ENCODE data around the gene BBS2.

The BBS2 gene

GRCh38 chr16:56547120-56547948, 27.5 kb upstream of the BBS2 start:
- Histone ChIP-seq H3K4me3 (no peak overlapping the region), H3K36me3 (replicated peaks) (no peaks in the 10 kb centered on the region)

GRCh38 chr16:56542039-56542438, 22.2 kb upstream of the BBS2 start:
- H3K36me3 ChIP-seq (replicated peaks) = no peaks in the 10 kb centered on the region
- H3K9me3 ChIP-seq = no peaks in the 10 kb centered on the region
- in situ Hi-C loops (cut with MboI; ENCODE audit: low sequenced_read_pairs) = loop anchor here (25.0 kb wide), 1 partner anchor 105 kb away; the partner anchor contains the start of gene AMFR
- peaks cover 3% of the 10 kb centered on the region for H3K4me1 ChIP-seq
- no peak overlapping the region for H3K4me3 ChIP-seq
- peaks cover 1% of the 10 kb centered on the region; the same call in 1 of the 2 replicates for H3K27me3 ChIP-seq (ENCODE audit: low read depth)
- no peak for DNase-seq (ENCODE audit: low spot score in 2 of 2)

More at GRCh38 chr16:56547120-56547948, 27.5 kb upstream of the BBS2 start:
- Histone ChIP-seq H3K4me1 (peaks cover 13% of the 10 kb centered on the region), H3K9me3 (no peaks in the 10 kb centered on the region), H3K27me3 (ENCODE audit: low read depth) (no peaks in the 10 kb centered on the region)
- DNase-seq (ENCODE audit: low spot score in 2 of 2) = peak; percentile 60 to 62
- in situ Hi-C loops (cut with MboI; ENCODE audit: low sequenced_read_pairs) = loop anchor here (25.0 kb wide), 1 partner anchor 110 kb away; the partner anchor contains the start of gene AMFR

GRCh38 chr16:56539656-56540055, 19.8 kb upstream of the BBS2 start:
- H3K9me3 ChIP-seq = no peaks in the 10 kb centered on the region
- no peaks in the 10 kb centered on the region for H3K36me3 ChIP-seq (replicated peaks)
- H3K4me1 ChIP-seq = no peaks in the 10 kb centered on the region
- H3K4me3 ChIP-seq = no peak overlapping the region
- in situ Hi-C loops (cut with MboI; ENCODE audit: low sequenced_read_pairs) = loop anchor here (25.0 kb wide), 1 partner anchor 102 kb away; the partner anchor contains the start of gene AMFR
- no peak for DNase-seq (ENCODE audit: low spot score in 2 of 2)
- H3K27me3 ChIP-seq (ENCODE audit: low read depth) = peaks cover 3% of the 10 kb centered on the region; the same call in 1 of the 2 replicates

- Histone ChIP-seq H3K9me3 (no peaks in the 10 kb centered on the region), H3K4me3 (no peak overlapping the region), H3K27me3 (ENCODE audit: low read depth) (peaks cover 5% of the 10 kb centered on the region), H3K4me1 (no peaks in the 10 kb centered on the region), H3K36me3 (replicated peaks) (no peaks in the 10 kb centered on the region)
- in situ Hi-C loops (cut with MboI; ENCODE audit: low sequenced_read_pairs) = loop anchor here (25.0 kb wide), 1 partner anchor 101 kb away; the partner anchor contains the start of gene AMFR
- DNase-seq (ENCODE audit: low spot score in 2 of 2) = no peak
Observed at GRCh38 chr16:56538331-56538730, 18.5 kb upstream of the BBS2 start.

- no peak for DNase-seq (ENCODE audit: low spot score in 2 of 2)
- in situ Hi-C loops (cut with MboI; ENCODE audit: low sequenced_read_pairs) = loop anchor here (25.0 kb wide), 1 partner anchor 98 kb away; the partner anchor contains the start of gene AMFR
- H3K9me3 ChIP-seq = no peaks in the 10 kb centered on the region
- H3K27me3 ChIP-seq (ENCODE audit: low read depth) = peaks cover 6% of the 10 kb centered on the region
- no peak overlapping the region for H3K4me3 ChIP-seq
- no peaks in the 10 kb centered on the region for H3K36me3 ChIP-seq (replicated peaks)
- no peaks in the 10 kb centered on the region for H3K4me1 ChIP-seq
Observed at GRCh38 chr16:56534847-56535383, 15.1 kb upstream of the BBS2 start.

- Histone ChIP-seq H3K27me3 (ENCODE audit: low read depth) (peaks cover 10% of the 10 kb centered on the region), H3K4me1 (no peaks in the 10 kb centered on the region), H3K9me3 (no peaks in the 10 kb centered on the region), H3K4me3 (no peak overlapping the region), H3K36me3 (replicated peaks) (no peaks in the 10 kb centered on the region)
- in situ Hi-C loops (cut with MboI; ENCODE audit: low sequenced_read_pairs) = loop anchor here (25.0 kb wide), 1 partner anchor 95 kb away; the partner anchor contains the start of gene AMFR
- peak in 1 of 2 experiments; percentile 19 for DNase-seq (ENCODE audit: low spot score in 2 of 2)
Observed at GRCh38 chr16:56532714-56533113, 12.9 kb upstream of the BBS2 start.

GRCh38 chr16:56530872-56531271, 11.0 kb upstream of the BBS2 start:
- peaks cover 6% of the 10 kb centered on the region for H3K27me3 ChIP-seq (ENCODE audit: low read depth)
- no peaks in the 10 kb centered on the region for H3K9me3 ChIP-seq

GRCh38 chr16:56525236-56525635, 5.4 kb upstream of the BBS2 start:
- no peaks in the 10 kb centered on the region for H3K9me3 ChIP-seq
- no peak for DNase-seq (ENCODE audit: low spot score in 2 of 2)
- in situ Hi-C loops (cut with MboI; ENCODE audit: low sequenced_read_pairs) = loop anchor here (25.0 kb wide), 1 partner anchor 88 kb away; the partner anchor contains the start of gene AMFR
- H3K4me1 ChIP-seq = peaks cover 2% of the 10 kb centered on the region
- H3K4me3 ChIP-seq = no peak overlapping the region
- H3K36me3 ChIP-seq (replicated peaks) = no peaks in the 10 kb centered on the region
- H3K27me3 ChIP-seq (ENCODE audit: low read depth) = peaks cover 4% of the 10 kb centered on the region; the same call in 1 of the 2 replicates

More at GRCh38 chr16:56530872-56531271, 11.0 kb upstream of the BBS2 start:
- no peak for DNase-seq (ENCODE audit: low spot score in 2 of 2)
- Histone ChIP-seq H3K4me1 (no peaks in the 10 kb centered on the region), H3K4me3 (no peak overlapping the region), H3K36me3 (replicated peaks) (no peaks in the 10 kb centered on the region)
- in situ Hi-C loops (cut with MboI; ENCODE audit: low sequenced_read_pairs) = loop anchor here (25.0 kb wide), 1 partner anchor 94 kb away; the partner anchor contains the start of gene AMFR

- peaks cover 9% of the 10 kb centered on the region for H3K4me1 ChIP-seq
- H3K36me3 ChIP-seq (replicated peaks) = no peaks in the 10 kb centered on the region
- in situ Hi-C loops (cut with MboI; ENCODE audit: low sequenced_read_pairs) = no loop called here
- H3K4me3 ChIP-seq = peak overlapping the region; percentile 92
- no peaks in the 10 kb centered on the region for H3K9me3 ChIP-seq
- DNase-seq (ENCODE audit: low spot score in 2 of 2) = no peak
- H3K27me3 ChIP-seq (ENCODE audit: low read depth) = no peaks in the 10 kb centered on the region
Observed at GRCh38 chr16:56520251-56520577, 390 bp upstream of the BBS2 start.

GRCh38 chr16:56518425-56518824, 1.4 kb downstream of the BBS2 start:
- DNase-seq (ENCODE audit: low spot score in 2 of 2) = no peak

GRCh38 chr16:56517206-56517605, 2.6 kb downstream of the BBS2 start:
- H3K36me3 ChIP-seq (replicated peaks) = no peaks in the 10 kb centered on the region
- no peak overlapping the region for H3K4me3 ChIP-seq
- H3K27me3 ChIP-seq (ENCODE audit: low read depth) = no peaks in the 10 kb centered on the region
- DNase-seq (ENCODE audit: low spot score in 2 of 2) = no peak
- no peaks in the 10 kb centered on the region for H3K9me3 ChIP-seq
- in situ Hi-C loops (cut with MboI; ENCODE audit: low sequenced_read_pairs) = no loop called here
- peaks cover 11% of the 10 kb centered on the region for H3K4me1 ChIP-seq

More at GRCh38 chr16:56518425-56518824, 1.4 kb downstream of the BBS2 start:
- Histone ChIP-seq H3K36me3 (replicated peaks) (no peaks in the 10 kb centered on the region), H3K27me3 (ENCODE audit: low read depth) (no peaks in the 10 kb centered on the region), H3K4me1 (peaks cover 9% of the 10 kb centered on the region), H3K4me3 (no peak overlapping the region), H3K9me3 (no peaks in the 10 kb centered on the region)
- in situ Hi-C loops (cut with MboI; ENCODE audit: low sequenced_read_pairs) = no loop called here

GRCh38 chr16:56515665-56516064, 4.2 kb downstream of the BBS2 start:
- Histone ChIP-seq H3K4me3 (no peak overlapping the region), H3K4me1 (peaks cover 11% of the 10 kb centered on the region), H3K36me3 (replicated peaks) (no peaks in the 10 kb centered on the region; the same call in 1 of the 2 replicates), H3K27me3 (ENCODE audit: low read depth) (no peaks in the 10 kb centered on the region), H3K9me3 (no peaks in the 10 kb centered on the region)
- DNase-seq (ENCODE audit: low spot score in 2 of 2) = no peak
- in situ Hi-C loops (cut with MboI; ENCODE audit: low sequenced_read_pairs) = no loop called here

GRCh38 chr16:56514845-56515244, 5.0 kb downstream of the BBS2 start:
- in situ Hi-C loops (cut with MboI; ENCODE audit: low sequenced_read_pairs) = no loop called here
- Histone ChIP-seq H3K4me1 (peaks cover 6% of the 10 kb centered on the region), H3K27me3 (ENCODE audit: low read depth) (no peaks in the 10 kb centered on the region), H3K9me3 (no peaks in the 10 kb centered on the region), H3K36me3 (replicated peaks) (no peaks in the 10 kb centered on the region; the same call in 1 of the 2 replicates), H3K4me3 (no peak overlapping the region)
- no peak for DNase-seq (ENCODE audit: low spot score in 2 of 2)

- in situ Hi-C loops (cut with MboI; ENCODE audit: low sequenced_read_pairs) = no loop called here
- H3K4me1 ChIP-seq = peaks cover 6% of the 10 kb centered on the region
- no peaks in the 10 kb centered on the region for H3K27me3 ChIP-seq (ENCODE audit: low read depth)
- no peak overlapping the region for H3K4me3 ChIP-seq
- H3K9me3 ChIP-seq = no peaks in the 10 kb centered on the region
- peak; percentile 47 to 55 for DNase-seq (ENCODE audit: low spot score in 2 of 2)
- no peaks in the 10 kb centered on the region; the same call in 1 of the 2 replicates for H3K36me3 ChIP-seq (replicated peaks)
Observed at GRCh38 chr16:56513972-56514371, 5.9 kb downstream of the BBS2 start.

Data from HAP-1 (cell line).